Measurements from ENCODE around the gene LRMDA.

Gene LRMDA

GRCh38 chr10:75723319-75723980, 292.0 kb downstream of the LRMDA start:
- Histone ChIP-seq H3K4me1 (no peaks in the 10 kb centered on the region), H3K27me3 (no peaks in the 10 kb centered on the region), H3K36me3 (no peaks in the 10 kb centered on the region), H3K4me3 (no peak overlapping the region), H3K27ac (no peak overlapping the region), H3K9me3 (no peaks in the 10 kb centered on the region)
- no peak for TF ChIP-seq CTCF (IDR thresholded peaks at IDR 0.05)
- no peak for DNase-seq
- intact Hi-C loops (cut with DNase I; ENCODE audit: low total_unique reads) = no loop called here

GRCh38 chr10:75724047-75724446, 292.6 kb downstream of the LRMDA start:
- H3K27me3 ChIP-seq = no peaks in the 10 kb centered on the region
- DNase-seq = no peak
- no peak overlapping the region for H3K27ac ChIP-seq
- no peak overlapping the region for H3K4me3 ChIP-seq
- H3K4me1 ChIP-seq = no peaks in the 10 kb centered on the region
- H3K9me3 ChIP-seq = no peaks in the 10 kb centered on the region
- H3K36me3 ChIP-seq = no peaks in the 10 kb centered on the region
- intact Hi-C loops (cut with DNase I; ENCODE audit: low total_unique reads) = no loop called here
- TF ChIP-seq CTCF (IDR thresholded peaks at IDR 0.05) = no peak

GRCh38 chr10:75726522-75727483, 295.4 kb downstream of the LRMDA start:
- Histone ChIP-seq H3K9me3 (no peaks in the 10 kb centered on the region), H3K27ac (no peak overlapping the region), H3K4me1 (no peaks in the 10 kb centered on the region), H3K27me3 (no peaks in the 10 kb centered on the region), H3K36me3 (no peaks in the 10 kb centered on the region), H3K4me3 (no peak overlapping the region)
- DNase-seq = no peak
- intact Hi-C loops (cut with DNase I; ENCODE audit: low total_unique reads) = no loop called here
- no peak for TF ChIP-seq CTCF (IDR thresholded peaks at IDR 0.05)

GRCh38 chr10:75730847-75731246, 299.4 kb downstream of the LRMDA start:
- intact Hi-C loops (cut with DNase I; ENCODE audit: low total_unique reads) = no loop called here
- Histone ChIP-seq H3K27ac (no peak overlapping the region), H3K4me1 (no peaks in the 10 kb centered on the region), H3K4me3 (no peak overlapping the region), H3K9me3 (no peaks in the 10 kb centered on the region), H3K36me3 (no peaks in the 10 kb centered on the region), H3K27me3 (no peaks in the 10 kb centered on the region)
- no peak for DNase-seq
- no peak for TF ChIP-seq CTCF (IDR thresholded peaks at IDR 0.05)

GRCh38 chr10:75733135-75733890, 301.9 kb downstream of the LRMDA start:
- no peaks in the 10 kb centered on the region for H3K36me3 ChIP-seq
- no peaks in the 10 kb centered on the region for H3K4me1 ChIP-seq
- H3K27ac ChIP-seq = no peak overlapping the region
- H3K9me3 ChIP-seq = no peaks in the 10 kb centered on the region
- H3K27me3 ChIP-seq = no peaks in the 10 kb centered on the region
- H3K4me3 ChIP-seq = no peak overlapping the region
- intact Hi-C loops (cut with DNase I; ENCODE audit: low total_unique reads) = no loop called here
- no peak for DNase-seq
- no peak for TF ChIP-seq CTCF (IDR thresholded peaks at IDR 0.05)

Data from tibial artery (tissue), 4 donors.